Calu3 (cell line): ENCODE results near the gene APOBEC3G. TPM values are rescaled to one million over a fixed set of nuclear protein-coding genes. Genes with fewer than 3 reads are reported as not detected.
"Not testable (repeated sequence)": the region's sequence is repeated elsewhere in the genome, so short reads cannot be mapped to it uniquely, and the experiment has no call there.

ENCODE experiments used
- BruUV-seq: library from RNA; stranded (reverse); fragments of 400-500 nt; replicated peaks from 2 replicates; lab custom pipeline; 2021; lab: Mats Ljungman, UMichigan
- CTCF ChIA-PET: fragments of 300-600 bp; sonication (Branson Sonifier 250); formaldehyde crosslinking; loops from one replicate; lab custom pipeline; 2022; ENCODE audit warnings: antibody characterized with exemption; lab: Charles Lee
- DNase-seq: peaks from one replicate; pipeline ENCODE4 v3.0.0; 2022
- H3K27ac Mint-ChIP-seq: one replicate; pipeline ENCODE4 v1.8.0; 2022; ENCODE audit warnings: mixed read lengths; ENCODE audit not compliant: unreplicated experiment
- H3K27me3 Mint-ChIP-seq: one replicate; pipeline ENCODE4 v1.8.0; 2022; ENCODE audit warnings: mixed read lengths; ENCODE audit not compliant: unreplicated experiment
- H3K36me3 Mint-ChIP-seq: one replicate; pipeline ENCODE4 v1.8.0; 2022; ENCODE audit warnings: mild to moderate bottlenecking, moderate library complexity, mixed read lengths; ENCODE audit not compliant: insufficient read depth, unreplicated experiment
- H3K4me1 Mint-ChIP-seq: one replicate; pipeline ENCODE4 v1.8.0; 2022; ENCODE audit warnings: mild to moderate bottlenecking, low read depth, mixed read lengths; ENCODE audit not compliant: unreplicated experiment
- H3K4me3 Mint-ChIP-seq: one replicate; pipeline ENCODE4 v1.8.0; 2022; ENCODE audit warnings: mild to moderate bottlenecking, low read depth, moderate library complexity, mixed read lengths; ENCODE audit not compliant: unreplicated experiment
- H3K9me3 Mint-ChIP-seq: one replicate; pipeline ENCODE4 v1.8.0; 2022; ENCODE audit warnings: low read depth, mixed read lengths; ENCODE audit not compliant: unreplicated experiment
- intact Hi-C: fragments of 100-400 bp; cut with micrococcal nuclease; formaldehyde crosslinking; loops from one replicate; pipeline ENCODE4 v1.10.0; 2022; ENCODE audit not compliant: unreplicated experiment
- total RNA-seq: library from RNA; stranded (reverse); gene quantifications from 2 replicates; pipeline ENCODE4 v1.2.3, GENCODE V29; 2022
- TF ChIP-seq, protein P1 (sequence below): fragments of 200-600 bp; IDR thresholded peaks from one replicate; pipeline ENCODE4 v1.8.0; 2022; ENCODE audit warnings: antibody characterized with exemption; ENCODE audit not compliant: unreplicated experiment

The APOBEC3G gene
- total RNA-seq, 1 experiment from 2014 or later, result 12.3 TPM

DNA sequence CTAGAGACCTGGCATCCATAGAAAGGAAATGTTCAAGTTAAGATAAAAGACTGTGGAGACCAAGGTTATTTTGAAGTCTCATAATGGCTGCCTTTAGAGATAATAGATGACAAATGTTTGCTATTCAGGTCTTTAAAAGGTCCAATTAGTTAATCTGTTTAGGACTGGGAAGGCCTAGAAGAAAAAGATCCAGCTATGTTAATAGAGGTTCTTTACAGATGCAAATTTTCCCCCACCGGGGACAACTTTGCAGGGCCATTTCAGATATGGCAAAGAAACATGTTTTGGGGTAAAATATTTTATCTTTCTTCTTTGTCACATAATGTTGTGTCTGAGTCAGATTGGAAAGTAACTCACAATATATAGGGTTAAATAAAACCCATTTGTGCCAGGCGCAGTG is 3.1 kb upstream of the APOBEC3G start:
- intact Hi-C loops, result no loop called here
- TF ChIP-seq, protein P1, sequence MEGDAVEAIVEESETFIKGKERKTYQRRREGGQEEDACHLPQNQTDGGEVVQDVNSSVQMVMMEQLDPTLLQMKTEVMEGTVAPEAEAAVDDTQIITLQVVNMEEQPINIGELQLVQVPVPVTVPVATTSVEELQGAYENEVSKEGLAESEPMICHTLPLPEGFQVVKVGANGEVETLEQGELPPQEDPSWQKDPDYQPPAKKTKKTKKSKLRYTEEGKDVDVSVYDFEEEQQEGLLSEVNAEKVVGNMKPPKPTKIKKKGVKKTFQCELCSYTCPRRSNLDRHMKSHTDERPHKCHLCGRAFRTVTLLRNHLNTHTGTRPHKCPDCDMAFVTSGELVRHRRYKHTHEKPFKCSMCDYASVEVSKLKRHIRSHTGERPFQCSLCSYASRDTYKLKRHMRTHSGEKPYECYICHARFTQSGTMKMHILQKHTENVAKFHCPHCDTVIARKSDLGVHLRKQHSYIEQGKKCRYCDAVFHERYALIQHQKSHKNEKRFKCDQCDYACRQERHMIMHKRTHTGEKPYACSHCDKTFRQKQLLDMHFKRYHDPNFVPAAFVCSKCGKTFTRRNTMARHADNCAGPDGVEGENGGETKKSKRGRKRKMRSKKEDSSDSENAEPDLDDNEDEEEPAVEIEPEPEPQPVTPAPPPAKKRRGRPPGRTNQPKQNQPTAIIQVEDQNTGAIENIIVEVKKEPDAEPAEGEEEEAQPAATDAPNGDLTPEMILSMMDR, result no peak
- Mint-ChIP-seq H3K9me3 (no peaks in the 10 kb centered on the region), H3K4me3 (no peak overlapping the region), H3K27ac (no peak overlapping the region), H3K4me1 (peaks cover 10% of the 10 kb centered on the region), H3K27me3 (no peaks in the 10 kb centered on the region), H3K36me3 (peaks cover 9% of the 10 kb centered on the region)
- DNase-seq, result no peak
- no TSS peak for BruUV-seq
- CTCF ChIA-PET, result no interaction called here

DNA sequence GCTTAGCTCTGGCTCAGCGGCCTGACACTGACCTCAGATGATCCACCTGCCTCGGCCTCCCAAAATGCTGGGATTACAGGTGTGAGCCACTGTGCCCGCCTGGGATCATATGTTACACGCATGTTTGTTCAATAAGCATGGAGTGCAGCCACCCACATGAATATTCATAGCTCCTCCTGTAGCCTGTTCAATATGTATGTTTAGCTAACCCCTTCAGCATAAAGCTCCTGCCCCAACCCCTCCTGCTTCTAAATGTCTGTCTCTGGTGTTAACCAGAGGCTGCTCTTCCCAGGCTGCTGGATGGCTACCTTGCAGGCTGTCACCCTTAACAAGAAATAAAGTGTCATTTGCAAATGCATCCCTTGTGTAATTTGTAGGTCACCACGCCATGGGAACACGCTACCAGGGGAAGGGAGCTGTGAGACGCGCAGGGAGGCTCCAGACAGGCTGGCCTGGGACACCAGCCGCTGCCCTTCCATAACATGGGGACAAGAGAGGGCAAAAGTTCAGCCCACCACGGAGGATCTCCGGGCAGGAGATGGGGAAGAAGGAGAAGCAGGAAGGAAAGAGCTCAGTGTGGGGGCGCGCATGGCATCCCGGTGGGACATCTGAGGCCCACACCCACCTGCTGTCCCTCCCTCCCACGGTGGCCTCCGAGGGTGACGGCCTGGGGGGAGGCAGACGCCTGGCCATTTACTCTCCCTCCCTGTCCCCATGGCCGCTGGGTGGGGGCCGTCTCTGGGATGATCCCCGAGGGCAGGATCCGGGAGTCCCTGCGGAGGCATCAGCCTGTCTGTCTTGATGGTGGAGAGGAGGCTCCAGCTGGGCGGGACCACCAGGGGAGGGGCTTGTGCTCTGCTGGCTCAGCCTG is 685 bp upstream of the APOBEC3G start:
- H3K27me3 Mint-ChIP-seq, result not testable (repeated sequence)

DNA sequence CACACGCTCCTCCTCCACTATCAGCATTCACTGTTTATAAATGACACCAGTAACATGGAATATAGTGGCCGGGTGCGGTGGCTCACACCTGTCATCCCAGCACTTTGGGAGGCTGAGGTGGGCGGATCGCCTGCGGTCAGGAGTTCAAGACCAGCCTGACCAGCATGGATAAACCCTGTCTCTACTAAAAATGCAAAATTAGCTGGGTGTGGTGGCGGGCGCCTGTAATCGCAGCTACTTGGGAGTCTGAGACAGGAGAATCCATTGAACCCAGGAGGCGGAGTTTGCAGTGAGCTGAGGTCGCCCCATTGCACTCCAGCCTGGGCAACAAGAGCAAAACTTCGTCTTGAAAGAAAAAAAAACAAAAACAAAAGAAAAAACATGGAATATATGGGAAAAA is 837 bp downstream of the APOBEC3G start:
- CTCF ChIA-PET, result interaction anchor here (0.7 kb wide), 1 partner anchor 21 kb away, joined by 3 read pairs; no protein-coding TSS in a partner anchor
- H3K4me1 Mint-ChIP-seq, H3K27me3 Mint-ChIP-seq, H3K36me3 Mint-ChIP-seq, intact Hi-C loops, H3K9me3 Mint-ChIP-seq, BruUV-seq, DNase-seq, H3K27ac Mint-ChIP-seq: not testable (repeated sequence)
- H3K4me3 Mint-ChIP-seq, result peak overlapping the region; percentile 66

More for the DNA sequence above, 685 bp upstream of the APOBEC3G start:
- H3K9me3 Mint-ChIP-seq, H3K4me1 Mint-ChIP-seq, DNase-seq, H3K36me3 Mint-ChIP-seq, BruUV-seq, CTCF ChIA-PET, intact Hi-C loops: not testable (repeated sequence)
- H3K27ac Mint-ChIP-seq, result peak overlapping the region; percentile 20
- peak overlapping the region; percentile 66 for H3K4me3 Mint-ChIP-seq

DNA sequence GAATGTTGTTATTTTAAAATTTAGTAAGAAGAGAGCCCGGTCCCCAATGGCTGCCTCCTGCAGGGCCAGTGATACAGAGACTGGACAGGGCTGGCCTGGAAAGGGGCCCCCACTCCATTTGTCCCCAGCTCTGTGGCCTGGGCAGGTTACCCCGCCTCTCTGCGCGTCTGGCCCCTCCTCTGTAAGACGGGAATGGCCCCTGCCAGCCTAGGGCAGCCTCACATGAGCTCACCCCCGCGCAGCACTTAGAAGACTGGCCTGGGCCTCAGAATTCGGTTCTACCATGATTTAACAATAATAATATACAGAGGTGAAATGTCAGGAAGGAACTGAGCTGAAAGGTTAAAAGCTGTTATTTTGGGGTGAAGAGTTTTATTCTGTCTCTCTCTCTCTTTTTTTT is 1.3 kb downstream of the APOBEC3G start:
- no TSS peak for BruUV-seq
- Mint-ChIP-seq H3K27ac (no peak overlapping the region), H3K27me3 (no peaks in the 10 kb centered on the region), H3K4me3 (no peak overlapping the region), H3K4me1 (peaks cover 10% of the 10 kb centered on the region), H3K36me3 (peaks cover 9% of the 10 kb centered on the region), H3K9me3 (no peaks in the 10 kb centered on the region)
- no peak for DNase-seq
- CTCF ChIA-PET, result interaction anchor here (0.7 kb wide), 1 partner anchor 21 kb away, joined by 3 read pairs; no protein-coding TSS in a partner anchor
- TF ChIP-seq, protein P1, result no peak
- intact Hi-C loops, result no loop called here

DNA sequence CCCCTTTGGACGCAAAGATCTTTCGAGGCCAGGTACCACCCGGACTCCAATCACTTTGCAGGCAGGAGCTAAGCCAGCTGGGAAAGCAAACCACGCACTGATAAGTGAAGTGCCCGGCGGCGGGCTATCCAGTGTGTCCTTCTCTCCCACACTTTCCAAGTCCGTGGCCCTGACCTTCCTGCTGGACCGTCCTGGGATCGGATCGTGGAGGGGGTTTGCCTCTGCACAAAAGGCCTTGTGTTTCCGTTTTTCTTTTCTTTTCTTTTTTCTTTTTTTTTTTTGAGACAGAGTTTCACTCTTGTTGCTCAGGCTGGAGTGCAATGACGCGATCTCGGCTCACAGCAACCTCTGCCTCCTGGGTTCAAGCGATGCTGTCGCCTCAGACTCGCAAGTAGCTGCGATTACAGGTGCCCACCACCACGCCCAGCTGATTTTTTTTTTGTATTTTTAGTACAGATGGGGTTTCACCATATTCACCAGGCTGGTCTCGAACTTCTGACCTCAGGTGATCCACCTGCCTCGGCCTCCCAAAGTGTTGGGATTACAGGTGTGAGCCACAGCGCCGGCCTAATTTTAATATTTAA is 2.1 kb downstream of the APOBEC3G start:
- intact Hi-C loops, H3K4me3 Mint-ChIP-seq, H3K27me3 Mint-ChIP-seq, H3K36me3 Mint-ChIP-seq, H3K4me1 Mint-ChIP-seq, BruUV-seq, DNase-seq, H3K27ac Mint-ChIP-seq, CTCF ChIA-PET, H3K9me3 Mint-ChIP-seq: not testable (repeated sequence)
